Measurements from ENCODE around the gene LSR. TPM values are rescaled to one million over a fixed set of nuclear protein-coding genes. Genes with fewer than 3 reads are reported as not detected.
A peak's percentile ranks its signal among the peaks of the same experiment; 100 is the strongest.

The LSR gene
- total RNA-seq, 4 donors from 2014 or later = 36.5 to 85.3 (median 61.8) TPM

GRCh38 chr19:35302446-35302845, 53.6 kb downstream of the LSR start:
- Histone ChIP-seq H3K9me3 (no peaks in the 10 kb centered on the region), H3K36me3 (no peaks in the 10 kb centered on the region), H3K27ac (no peak overlapping the region), H3K4me1 (peaks cover 0 to 10% of the 10 kb centered on the region in 2 donors), H3K4me3 (replicated peaks in 1 of 3) (no peak overlapping the region), H3K27me3 (no peaks in the 10 kb centered on the region)
- TF ChIP-seq POLR2A (IDR thresholded peaks at IDR 0.05) (no peak), CTCF (IDR thresholded peaks at IDR 0.05) (no peak)
- no peak for DNase-seq
- 87 to 91% methylated on average over 13 to 15 of the region's 16 CpGs for WGBS, 2 donors
- intact Hi-C loops (cut with DNase I) = no loop called here

GRCh38 chr19:35303357-35303915, 54.6 kb downstream of the LSR start:
- H3K4me1 ChIP-seq = peaks cover 7 to 20% of the 10 kb centered on the region in 2 donors
- intact Hi-C loops (cut with DNase I) = no loop called here
- WGBS, 2 donors = 82% methylated on average over 6 of the region's 6 CpGs
- no peaks in the 10 kb centered on the region for H3K36me3 ChIP-seq
- DNase-seq = no peak
- no peak overlapping the region for H3K4me3 ChIP-seq (replicated peaks in 1 of 3)
- no peaks in the 10 kb centered on the region for H3K9me3 ChIP-seq
- TF ChIP-seq POLR2A (IDR thresholded peaks at IDR 0.05) (no peak), CTCF (IDR thresholded peaks at IDR 0.05) (no peak)
- H3K27me3 ChIP-seq = no peaks in the 10 kb centered on the region
- H3K27ac ChIP-seq = no peak overlapping the region

- no peak for TF ChIP-seq POLR2A (IDR thresholded peaks at IDR 0.05)
- intact Hi-C loops (cut with DNase I) = no loop called here
- Histone ChIP-seq H3K4me1 (peaks cover 7 to 26% of the 10 kb centered on the region in 2 donors), H3K9me3 (no peaks in the 10 kb centered on the region), H3K27me3 (no peaks in the 10 kb centered on the region), H3K27ac (no peak overlapping the region), H3K4me3 (replicated peaks in 1 of 3) (no peak overlapping the region), H3K36me3 (no peaks in the 10 kb centered on the region)
- DNase-seq = no peak
- WGBS, 2 donors = 81% methylated on average over 11 of the region's 11 CpGs
Measured at GRCh38 chr19:35304036-35304435, 55.2 kb downstream of the LSR start.

GRCh38 chr19:35305181-35305580, 56.4 kb downstream of the LSR start:
- 67 to 86% methylated on average over 6 of the region's 6 CpGs for WGBS, 2 donors
- peaks cover 11 to 37% of the 10 kb centered on the region in 2 donors for H3K4me1 ChIP-seq
- no peaks in the 10 kb centered on the region for H3K27me3 ChIP-seq
- H3K4me3 ChIP-seq (replicated peaks in 1 of 3) = no peak overlapping the region
- TF ChIP-seq POLR2A (IDR thresholded peaks at IDR 0.05) (no peak), CTCF (IDR thresholded peaks at IDR 0.05) (no peak)
- DNase-seq = no peak
- intact Hi-C loops (cut with DNase I) = no loop called here
- no peaks in the 10 kb centered on the region for H3K36me3 ChIP-seq
- no peaks in the 10 kb centered on the region for H3K9me3 ChIP-seq
- H3K27ac ChIP-seq = no peak overlapping the region

- peak in 1 of 2 donors; percentile 27 for DNase-seq
- no peaks in the 10 kb centered on the region for H3K9me3 ChIP-seq
- 65 to 71% methylated on average over 17 to 20 of the region's 20 CpGs for WGBS, 2 donors
- H3K27me3 ChIP-seq = no peaks in the 10 kb centered on the region
- TF ChIP-seq CTCF (IDR thresholded peaks at IDR 0.05) (peak in 1 of 6 experiments; percentile 12), POLR2A (IDR thresholded peaks at IDR 0.05) (no peak)
- intact Hi-C loops (cut with DNase I) = no loop called here
- no peak overlapping the region for H3K4me3 ChIP-seq (replicated peaks in 1 of 3)
- peaks cover 11 to 39% of the 10 kb centered on the region in 2 donors for H3K4me1 ChIP-seq
- no peaks in the 10 kb centered on the region for H3K36me3 ChIP-seq
- peak overlapping the region in 2 of 3 donors; percentile 14 to 19 for H3K27ac ChIP-seq
Measured at GRCh38 chr19:35306473-35307246, 57.9 kb downstream of the LSR start.
